GM12878 (cell line): ENCODE measurements around the gene ZKSCAN2. TPM values are rescaled to one million over a fixed set of nuclear protein-coding genes. Genes with fewer than 3 reads are reported as not detected.

Experiments
- ATAC-seq: fragments of 200-7000 bp; cut with Tn5 transposase; 3 replicates; pipeline ENCODE4 v1.9.1; 2020; ENCODE audit warnings: mild to moderate bottlenecking, moderate library complexity
- BruUV-seq: library from RNA; stranded (reverse); fragments of 400-500 nt; replicated peaks from 2 replicates; lab custom pipeline; 2021; lab: Mats Ljungman, UMichigan
- CTCF ChIA-PET: fragments of 300-600 bp; sonication (Branson Sonifier 250); formaldehyde crosslinking; extraction: SDS; loops from one replicate; lab custom pipeline; 2021; ENCODE audit warnings: inconsistent platforms; lab: Yijun Ruan, JAX
- POLR2A ChIA-PET: fragments of 350-600 bp; formaldehyde crosslinking; extraction: SDS; loops from one replicate; lab custom pipeline; 2021; ENCODE audit warnings: inconsistent platforms; lab: Charles Lee
- RAD21 ChIA-PET: fragments of 300-600 bp; sonication (Branson Sonifier 250); formaldehyde crosslinking; loops from one replicate; lab custom pipeline; 2023; ENCODE audit warnings: antibody characterized with exemption; ENCODE audit not compliant: unreplicated experiment; lab: Charles Lee
- SMC1A ChIA-PET: fragments of 300-600 bp; sonication (Branson Sonifier 250); formaldehyde crosslinking; loops from one replicate; lab custom pipeline; 2023; ENCODE audit not compliant: unreplicated experiment, uncharacterized antibody; lab: Charles Lee
- DNase-seq: peaks from one replicate; pipeline ENCODE4 v3.0.0-alpha.2; 2011; ENCODE audit warnings: low read depth, low spot score
- FAIRE-seq: peaks from 3 replicates; lab custom pipeline; 2011; peaks lifted over from hg19 to GRCh38; lab: Jason Lieb, UNC
- H2AFZ ChIP-seq: 2 replicates; pipeline ENCODE4 v1.6.0; 2011; ENCODE audit warnings: low read depth, low read length, control low read depth; ENCODE audit not compliant: control insufficient read depth
- H3K27ac ChIP-seq: 2 replicates; pipeline ENCODE4 v1.5.1; 2011; ENCODE audit warnings: control low read depth; ENCODE audit not compliant: control insufficient read depth, insufficient read depth
- H3K27me3 ChIP-seq, 2 experiments: replicated peaks in 1 of 2; 2 replicates each; pipeline versions ENCODE4 v1.6.0 to v1.6.1; 2011; ENCODE audit warnings: low read length in 1 of 2; ENCODE audit not compliant: control insufficient read depth in 2 of 2, insufficient read depth in 2 of 2
- H3K36me3 ChIP-seq, 2 experiments: 2 replicates each; pipeline ENCODE4 v1.5.1; 2011; ENCODE audit warnings: low read length in 1 of 2; ENCODE audit not compliant: control insufficient read depth in 2 of 2, insufficient read depth in 2 of 2
- H3K4me1 ChIP-seq: 2 replicates; pipeline ENCODE4 v1.6.1; 2011; ENCODE audit warnings: mild to moderate bottlenecking, low read length, moderate library complexity, mixed read lengths; ENCODE audit not compliant: control insufficient read depth, insufficient read depth
- H3K4me2 ChIP-seq: 2 replicates; pipeline ENCODE4 v1.6.0; 2011; ENCODE audit warnings: control low read depth; ENCODE audit not compliant: control insufficient read depth, insufficient read depth
- H3K4me3 ChIP-seq: fragments of 200-600 bp; sonication (generic); 2 replicates; pipeline ENCODE4 v1.5.1; 2016
- H3K79me2 ChIP-seq: 2 replicates; pipeline ENCODE4 v1.6.0; 2011; ENCODE audit warnings: low read length; ENCODE audit not compliant: control insufficient read depth, insufficient read depth
- H3K9ac ChIP-seq: 2 replicates; pipeline ENCODE4 v1.8.0; 2011; ENCODE audit warnings: low read length, control low read depth, mixed read lengths; ENCODE audit not compliant: control insufficient read depth, insufficient read depth
- H3K9me3 ChIP-seq: replicated peaks from 3 replicates; pipeline ENCODE4 v1.5.1; 2011; ENCODE audit warnings: mild to moderate bottlenecking, low read length; ENCODE audit not compliant: control insufficient read depth, insufficient read depth
- H4K20me1 ChIP-seq: 2 replicates; pipeline ENCODE4 v1.6.0; 2011; ENCODE audit not compliant: control insufficient read depth, insufficient read depth
- ATF3 ChIP-seq: IDR thresholded peaks from 2 replicates; pipeline ENCODE4 v1.6.1; 2011; ENCODE audit warnings: low read depth, mild to moderate bottlenecking, low read length, moderate library complexity, borderline replicate concordance; ENCODE audit errors: extremely low read depth
- NFYB ChIP-seq: IDR thresholded peaks from 2 replicates; pipeline ENCODE4 v1.6.1; 2011; ENCODE audit warnings: low read depth, mild to moderate bottlenecking, low read length, improper control_type of control experiment, moderate library complexity; ENCODE audit not compliant: insufficient read depth
- WGBS: methylation state at CpG from one replicate; pipeline ENCODE4 v1.1.6; 2016; ENCODE audit warnings: low lambda C conversion rate; ENCODE audit not compliant: insufficient replicate concordance, insufficient coverage; ENCODE audit errors: missing lambda C conversion rate; 5-methylcytosine and 5-hydroxymethylcytosine counted together
- in situ Hi-C: fragments of 300-500 bp; cut with MboI; formaldehyde crosslinking; loops from 9 replicates; pipeline ENCODE4 v1.14.3; 2018; ENCODE audit warnings: mixed read lengths
- intact Hi-C: fragments of 100-400 bp; cut with micrococcal nuclease; formaldehyde crosslinking; loops from one replicate; pipeline ENCODE4 v1.14.2; 2022; ENCODE audit not compliant: unreplicated experiment
- polyA plus RNA-seq, 11 experiments: library from polyadenylated mRNA; depleted of rRNA in 4 of 11; unstranded in 6 of 11; stranded (reverse) in 5 of 11; fragments of >200 nt; fragmentation: Nextera tagmentation in 4 of 11; fragmentation: Illumina TruSeq in 1 of 11; extraction: Ambion mirVana in 4 of 11; extraction: Trizol in 1 of 11; gene quantifications; 1 replicate in 1 of 11; 2 replicates in 10 of 11; pipeline versions ENCODE4 v1.2.1 to v1.2.3, GENCODE V29; 2011 to 2016; ENCODE audit warnings: inconsistent platforms in 2 of 11, missing spikeins in 2 of 11, low read depth in 1 of 11
- total RNA-seq, 4 experiments: library from RNA; depleted of rRNA in 3 of 4; stranded (reverse); fragments of >200 nt in 3 of 4; fragmentation: Illumina TruSeq in 1 of 4; extraction: Trizol in 1 of 4; gene quantifications; 2 replicates each; pipeline versions ENCODE4 v1.2.1 to v1.2.3, GENCODE V29; 2013 to 2021
- TF ChIP-seq, protein P1 (sequence below): fragments of 450-650 bp; formaldehyde crosslinking; IDR thresholded peaks from 2 replicates; pipeline ENCODE4 v1.4.0; 2020; ENCODE audit warnings: mild to moderate bottlenecking, moderate library complexity
- TF ChIP-seq, protein P2 (sequence below): fragments of 450-650 bp; formaldehyde crosslinking; IDR thresholded peaks from 2 replicates; pipeline ENCODE4 v1.4.0; 2022; ENCODE audit warnings: mild to moderate bottlenecking, moderate library complexity

Gene ZKSCAN2
- total and polyA plus RNA-seq, 10 of the 15 experiments (the other 5 are each of a cell fraction or from before 2014, with no cell fraction given): 0.75 to 6.6 (median 2.9) TPM

GRCh38 chr16:25279491-25279890 is 21.8 kb upstream of the ZKSCAN2 start (continued):
- TF ChIP-seq, protein P1, sequence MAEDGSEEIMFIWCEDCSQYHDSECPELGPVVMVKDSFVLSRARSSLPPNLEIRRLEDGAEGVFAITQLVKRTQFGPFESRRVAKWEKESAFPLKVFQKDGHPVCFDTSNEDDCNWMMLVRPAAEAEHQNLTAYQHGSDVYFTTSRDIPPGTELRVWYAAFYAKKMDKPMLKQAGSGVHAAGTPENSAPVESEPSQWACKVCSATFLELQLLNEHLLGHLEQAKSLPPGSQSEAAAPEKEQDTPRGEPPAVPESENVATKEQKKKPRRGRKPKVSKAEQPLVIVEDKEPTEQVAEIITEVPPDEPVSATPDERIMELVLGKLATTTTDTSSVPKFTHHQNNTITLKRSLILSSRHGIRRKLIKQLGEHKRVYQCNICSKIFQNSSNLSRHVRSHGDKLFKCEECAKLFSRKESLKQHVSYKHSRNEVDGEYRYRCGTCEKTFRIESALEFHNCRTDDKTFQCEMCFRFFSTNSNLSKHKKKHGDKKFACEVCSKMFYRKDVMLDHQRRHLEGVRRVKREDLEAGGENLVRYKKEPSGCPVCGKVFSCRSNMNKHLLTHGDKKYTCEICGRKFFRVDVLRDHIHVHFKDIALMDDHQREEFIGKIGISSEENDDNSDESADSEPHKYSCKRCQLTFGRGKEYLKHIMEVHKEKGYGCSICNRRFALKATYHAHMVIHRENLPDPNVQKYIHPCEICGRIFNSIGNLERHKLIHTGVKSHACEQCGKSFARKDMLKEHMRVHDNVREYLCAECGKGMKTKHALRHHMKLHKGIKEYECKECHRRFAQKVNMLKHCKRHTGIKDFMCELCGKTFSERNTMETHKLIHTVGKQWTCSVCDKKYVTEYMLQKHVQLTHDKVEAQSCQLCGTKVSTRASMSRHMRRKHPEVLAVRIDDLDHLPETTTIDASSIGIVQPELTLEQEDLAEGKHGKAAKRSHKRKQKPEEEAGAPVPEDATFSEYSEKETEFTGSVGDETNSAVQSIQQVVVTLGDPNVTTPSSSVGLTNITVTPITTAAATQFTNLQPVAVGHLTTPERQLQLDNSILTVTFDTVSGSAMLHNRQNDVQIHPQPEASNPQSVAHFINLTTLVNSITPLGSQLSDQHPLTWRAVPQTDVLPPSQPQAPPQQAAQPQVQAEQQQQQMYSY (CRISPR knock-in tag): no peak
- TF ChIP-seq NFYB: no peak
- TF ChIP-seq, all 136 proteins: peak for 0

- WGBS: 80% methylated on average over 5 of the region's 5 CpGs
- no TSS peak for BruUV-seq
- FAIRE-seq: no peak
Measured at GRCh38 chr16:25271421-25271820, 13.8 kb upstream of the ZKSCAN2 start.

More at GRCh38 chr16:25271421-25271820, 13.8 kb upstream of the ZKSCAN2 start:
- RAD21 ChIA-PET: interaction anchor here (0.6 to 1.1 kb wide), 2 partner anchors 28 to 46 kb away, joined by 3 read pairs; no protein-coding TSS in a partner anchor
- SMC1A ChIA-PET: no interaction called here
- intact Hi-C loops: no loop called here
- no peak for DNase-seq
- H3K36me3 ChIP-seq: 0 out of 4 replicates have a peak, but pooled peaks cover 0 to 5% of the 10 kb centered on the region in 2 experiments
- TF ChIP-seq, protein P2, sequence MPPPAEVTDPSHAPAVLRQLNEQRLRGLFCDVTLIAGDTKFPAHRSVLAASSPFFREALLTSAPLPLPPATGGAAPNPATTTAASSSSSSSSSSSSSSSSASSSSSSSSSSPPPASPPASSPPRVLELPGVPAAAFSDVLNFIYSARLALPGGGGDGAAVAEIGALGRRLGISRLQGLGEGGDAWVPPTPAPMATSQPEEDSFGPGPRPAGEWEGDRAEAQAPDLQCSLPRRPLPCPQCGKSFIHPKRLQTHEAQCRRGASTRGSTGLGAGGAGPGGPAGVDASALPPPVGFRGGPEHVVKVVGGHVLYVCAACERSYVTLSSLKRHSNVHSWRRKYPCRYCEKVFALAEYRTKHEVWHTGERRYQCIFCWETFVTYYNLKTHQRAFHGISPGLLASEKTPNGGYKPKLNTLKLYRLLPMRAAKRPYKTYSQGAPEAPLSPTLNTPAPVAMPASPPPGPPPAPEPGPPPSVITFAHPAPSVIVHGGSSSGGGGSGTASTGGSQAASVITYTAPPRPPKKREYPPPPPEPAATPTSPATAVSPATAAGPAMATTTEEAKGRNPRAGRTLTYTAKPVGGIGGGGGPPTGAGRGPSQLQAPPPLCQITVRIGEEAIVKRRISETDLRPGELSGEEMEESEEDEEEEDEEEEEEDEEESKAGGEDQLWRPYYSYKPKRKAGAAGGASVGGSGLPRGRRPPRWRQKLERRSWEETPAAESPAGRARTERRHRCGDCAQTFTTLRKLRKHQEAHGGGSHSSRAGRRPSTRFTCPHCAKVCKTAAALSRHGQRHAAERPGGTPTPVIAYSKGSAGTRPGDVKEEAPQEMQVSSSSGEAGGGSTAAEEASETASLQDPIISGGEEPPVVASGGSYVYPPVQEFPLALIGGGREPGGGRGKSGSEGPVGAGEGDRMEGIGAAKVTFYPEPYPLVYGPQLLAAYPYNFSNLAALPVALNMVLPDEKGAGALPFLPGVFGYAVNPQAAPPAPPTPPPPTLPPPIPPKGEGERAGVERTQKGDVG (CRISPR knock-in tag): no peak
- no peak for TF ChIP-seq ATF3
- TF ChIP-seq, all 136 proteins: peak for 0
- no peak overlapping the region for H3K4me2 ChIP-seq
- ATAC-seq: no peak
- no peak overlapping the region for H3K4me3 ChIP-seq
- H3K79me2 ChIP-seq: no peaks in the 10 kb centered on the region
- no peaks in the 10 kb centered on the region for H3K9me3 ChIP-seq
- CTCF ChIA-PET: interaction anchor here (2.3 kb wide), 1 partner anchor 39 kb away, joined by 8 read pairs; no protein-coding TSS in a partner anchor
- H3K4me1 ChIP-seq: no peaks in the 10 kb centered on the region
- no peak overlapping the region for H3K27ac ChIP-seq
- no peaks in the 10 kb centered on the region for H3K27me3 ChIP-seq
- POLR2A ChIA-PET: no interaction called here
- no peak overlapping the region for H3K9ac ChIP-seq
- H2AFZ ChIP-seq: no peak overlapping the region
- H4K20me1 ChIP-seq: no peaks in the 10 kb centered on the region
- in situ Hi-C loops: loop anchor here (10.0 kb wide), 2 partner anchors 443 to 1833 kb away; no protein-coding TSS in a partner anchor
